WTC11 (cell line): ENCODE measurements around the gene OR6K2.

ENCODE experiments used
- ATF3 ChIP-seq: sonication (generic); formaldehyde crosslinking; conservative IDR thresholded peaks from 2 replicates; pipeline ENCODE4 v1.8.1; 2022; ENCODE audit warnings: mild to moderate bottlenecking, missing genetic modification reagents
- SP1 ChIP-seq: sonication (generic); formaldehyde crosslinking; conservative IDR thresholded peaks from 2 replicates; pipeline ENCODE4 v1.8.1; 2022; ENCODE audit warnings: missing genetic modification reagents

- TF ChIP-seq ATF3 (CRISPR knock-in tag) (no peak), SP1 (CRISPR knock-in tag) (no peak)
Measured at GRCh38 chr1:158719664-158720063, 19.2 kb upstream of the OR6K2 start.
